ENCODE data around the gene ZNF197. TPM values are rescaled to one million over a fixed set of nuclear protein-coding genes. Genes with fewer than 3 reads are reported as not detected.
A peak's percentile ranks its signal among the peaks of the same experiment; 100 is the strongest.

The ZNF197 gene
- total and polyA plus RNA-seq, 2 of the 13 experiments (the other 11 are each of a cell fraction or from before 2014, with no cell fraction given) = 1.8 to 6.8 TPM

- TF ChIP-seq ZNF557 (CRISPR knock-in tag; IDR thresholded peaks at IDR 0.05) (no peak), ZNF589 (CRISPR knock-in tag; conservative IDR thresholded peaks at IDR 0.05) (no peak), NR1H2 (CRISPR knock-in tag; IDR thresholded peaks at IDR 0.05; ENCODE audit: borderline replicate concordance, low read depth) (no peak), MAFF (IDR thresholded peaks at IDR 0.05; ENCODE audit: low read depth, low read length) (no peak), ETV5 (CRISPR knock-in tag; IDR thresholded peaks at IDR 0.05; ENCODE audit: borderline replicate concordance) (peak; percentile 60; the same call in 1 of the 2 replicates), ZNF431 (CRISPR knock-in tag; IDR thresholded peaks at IDR 0.05; ENCODE audit: borderline replicate concordance, low read depth) (no peak), MAX (IDR thresholded peaks at IDR 0.05) (peak; percentile 56; the same call in 1 of the 2 replicates), ERF (CRISPR knock-in tag; IDR thresholded peaks at IDR 0.05) (0 out of 2 replicates have a peak, but pooled peaks have one; percentile 19), ZNF564 (CRISPR knock-in tag; IDR thresholded peaks at IDR 0.05) (peak; percentile 91), NR2C2 (CRISPR knock-in tag; IDR thresholded peaks at IDR 0.05; ENCODE audit: borderline replicate concordance) (peak; percentile 49)
- TF ChIP-seq, protein P1, sequence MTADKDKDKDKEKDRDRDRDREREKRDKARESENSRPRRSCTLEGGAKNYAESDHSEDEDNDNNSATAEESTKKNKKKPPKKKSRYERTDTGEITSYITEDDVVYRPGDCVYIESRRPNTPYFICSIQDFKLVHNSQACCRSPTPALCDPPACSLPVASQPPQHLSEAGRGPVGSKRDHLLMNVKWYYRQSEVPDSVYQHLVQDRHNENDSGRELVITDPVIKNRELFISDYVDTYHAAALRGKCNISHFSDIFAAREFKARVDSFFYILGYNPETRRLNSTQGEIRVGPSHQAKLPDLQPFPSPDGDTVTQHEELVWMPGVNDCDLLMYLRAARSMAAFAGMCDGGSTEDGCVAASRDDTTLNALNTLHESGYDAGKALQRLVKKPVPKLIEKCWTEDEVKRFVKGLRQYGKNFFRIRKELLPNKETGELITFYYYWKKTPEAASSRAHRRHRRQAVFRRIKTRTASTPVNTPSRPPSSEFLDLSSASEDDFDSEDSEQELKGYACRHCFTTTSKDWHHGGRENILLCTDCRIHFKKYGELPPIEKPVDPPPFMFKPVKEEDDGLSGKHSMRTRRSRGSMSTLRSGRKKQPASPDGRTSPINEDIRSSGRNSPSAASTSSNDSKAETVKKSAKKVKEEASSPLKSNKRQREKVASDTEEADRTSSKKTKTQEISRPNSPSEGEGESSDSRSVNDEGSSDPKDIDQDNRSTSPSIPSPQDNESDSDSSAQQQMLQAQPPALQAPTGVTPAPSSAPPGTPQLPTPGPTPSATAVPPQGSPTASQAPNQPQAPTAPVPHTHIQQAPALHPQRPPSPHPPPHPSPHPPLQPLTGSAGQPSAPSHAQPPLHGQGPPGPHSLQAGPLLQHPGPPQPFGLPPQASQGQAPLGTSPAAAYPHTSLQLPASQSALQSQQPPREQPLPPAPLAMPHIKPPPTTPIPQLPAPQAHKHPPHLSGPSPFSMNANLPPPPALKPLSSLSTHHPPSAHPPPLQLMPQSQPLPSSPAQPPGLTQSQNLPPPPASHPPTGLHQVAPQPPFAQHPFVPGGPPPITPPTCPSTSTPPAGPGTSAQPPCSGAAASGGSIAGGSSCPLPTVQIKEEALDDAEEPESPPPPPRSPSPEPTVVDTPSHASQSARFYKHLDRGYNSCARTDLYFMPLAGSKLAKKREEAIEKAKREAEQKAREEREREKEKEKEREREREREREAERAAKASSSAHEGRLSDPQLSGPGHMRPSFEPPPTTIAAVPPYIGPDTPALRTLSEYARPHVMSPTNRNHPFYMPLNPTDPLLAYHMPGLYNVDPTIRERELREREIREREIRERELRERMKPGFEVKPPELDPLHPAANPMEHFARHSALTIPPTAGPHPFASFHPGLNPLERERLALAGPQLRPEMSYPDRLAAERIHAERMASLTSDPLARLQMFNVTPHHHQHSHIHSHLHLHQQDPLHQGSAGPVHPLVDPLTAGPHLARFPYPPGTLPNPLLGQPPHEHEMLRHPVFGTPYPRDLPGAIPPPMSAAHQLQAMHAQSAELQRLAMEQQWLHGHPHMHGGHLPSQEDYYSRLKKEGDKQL (CRISPR knock-in tag; IDR thresholded peaks at IDR 0.05; ENCODE audit: low read depth) = no peak
- TF ChIP-seq, protein P2, sequence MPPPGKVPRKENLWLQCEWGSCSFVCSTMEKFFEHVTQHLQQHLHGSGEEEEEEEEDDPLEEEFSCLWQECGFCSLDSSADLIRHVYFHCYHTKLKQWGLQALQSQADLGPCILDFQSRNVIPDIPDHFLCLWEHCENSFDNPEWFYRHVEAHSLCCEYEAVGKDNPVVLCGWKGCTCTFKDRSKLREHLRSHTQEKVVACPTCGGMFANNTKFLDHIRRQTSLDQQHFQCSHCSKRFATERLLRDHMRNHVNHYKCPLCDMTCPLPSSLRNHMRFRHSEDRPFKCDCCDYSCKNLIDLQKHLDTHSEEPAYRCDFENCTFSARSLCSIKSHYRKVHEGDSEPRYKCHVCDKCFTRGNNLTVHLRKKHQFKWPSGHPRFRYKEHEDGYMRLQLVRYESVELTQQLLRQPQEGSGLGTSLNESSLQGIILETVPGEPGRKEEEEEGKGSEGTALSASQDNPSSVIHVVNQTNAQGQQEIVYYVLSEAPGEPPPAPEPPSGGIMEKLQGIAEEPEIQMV (CRISPR knock-in tag; IDR thresholded peaks at IDR 0.05; ENCODE audit: low read depth) = no peak
- TF ChIP-seq, protein P3, sequence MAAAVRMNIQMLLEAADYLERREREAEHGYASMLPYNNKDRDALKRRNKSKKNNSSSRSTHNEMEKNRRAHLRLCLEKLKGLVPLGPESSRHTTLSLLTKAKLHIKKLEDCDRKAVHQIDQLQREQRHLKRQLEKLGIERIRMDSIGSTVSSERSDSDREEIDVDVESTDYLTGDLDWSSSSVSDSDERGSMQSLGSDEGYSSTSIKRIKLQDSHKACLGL (CRISPR knock-in tag; IDR thresholded peaks at IDR 0.05) = no peak
- TF ChIP-seq, protein P4, sequence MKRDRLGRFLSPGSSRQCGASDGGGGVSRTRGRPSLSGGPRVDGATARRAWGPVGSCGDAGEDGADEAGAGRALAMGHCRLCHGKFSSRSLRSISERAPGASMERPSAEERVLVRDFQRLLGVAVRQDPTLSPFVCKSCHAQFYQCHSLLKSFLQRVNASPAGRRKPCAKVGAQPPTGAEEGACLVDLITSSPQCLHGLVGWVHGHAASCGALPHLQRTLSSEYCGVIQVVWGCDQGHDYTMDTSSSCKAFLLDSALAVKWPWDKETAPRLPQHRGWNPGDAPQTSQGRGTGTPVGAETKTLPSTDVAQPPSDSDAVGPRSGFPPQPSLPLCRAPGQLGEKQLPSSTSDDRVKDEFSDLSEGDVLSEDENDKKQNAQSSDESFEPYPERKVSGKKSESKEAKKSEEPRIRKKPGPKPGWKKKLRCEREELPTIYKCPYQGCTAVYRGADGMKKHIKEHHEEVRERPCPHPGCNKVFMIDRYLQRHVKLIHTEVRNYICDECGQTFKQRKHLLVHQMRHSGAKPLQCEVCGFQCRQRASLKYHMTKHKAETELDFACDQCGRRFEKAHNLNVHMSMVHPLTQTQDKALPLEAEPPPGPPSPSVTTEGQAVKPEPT (CRISPR knock-in tag; IDR thresholded peaks at IDR 0.05; ENCODE audit: low read depth) = no peak
- TF ChIP-seq, protein P5, sequence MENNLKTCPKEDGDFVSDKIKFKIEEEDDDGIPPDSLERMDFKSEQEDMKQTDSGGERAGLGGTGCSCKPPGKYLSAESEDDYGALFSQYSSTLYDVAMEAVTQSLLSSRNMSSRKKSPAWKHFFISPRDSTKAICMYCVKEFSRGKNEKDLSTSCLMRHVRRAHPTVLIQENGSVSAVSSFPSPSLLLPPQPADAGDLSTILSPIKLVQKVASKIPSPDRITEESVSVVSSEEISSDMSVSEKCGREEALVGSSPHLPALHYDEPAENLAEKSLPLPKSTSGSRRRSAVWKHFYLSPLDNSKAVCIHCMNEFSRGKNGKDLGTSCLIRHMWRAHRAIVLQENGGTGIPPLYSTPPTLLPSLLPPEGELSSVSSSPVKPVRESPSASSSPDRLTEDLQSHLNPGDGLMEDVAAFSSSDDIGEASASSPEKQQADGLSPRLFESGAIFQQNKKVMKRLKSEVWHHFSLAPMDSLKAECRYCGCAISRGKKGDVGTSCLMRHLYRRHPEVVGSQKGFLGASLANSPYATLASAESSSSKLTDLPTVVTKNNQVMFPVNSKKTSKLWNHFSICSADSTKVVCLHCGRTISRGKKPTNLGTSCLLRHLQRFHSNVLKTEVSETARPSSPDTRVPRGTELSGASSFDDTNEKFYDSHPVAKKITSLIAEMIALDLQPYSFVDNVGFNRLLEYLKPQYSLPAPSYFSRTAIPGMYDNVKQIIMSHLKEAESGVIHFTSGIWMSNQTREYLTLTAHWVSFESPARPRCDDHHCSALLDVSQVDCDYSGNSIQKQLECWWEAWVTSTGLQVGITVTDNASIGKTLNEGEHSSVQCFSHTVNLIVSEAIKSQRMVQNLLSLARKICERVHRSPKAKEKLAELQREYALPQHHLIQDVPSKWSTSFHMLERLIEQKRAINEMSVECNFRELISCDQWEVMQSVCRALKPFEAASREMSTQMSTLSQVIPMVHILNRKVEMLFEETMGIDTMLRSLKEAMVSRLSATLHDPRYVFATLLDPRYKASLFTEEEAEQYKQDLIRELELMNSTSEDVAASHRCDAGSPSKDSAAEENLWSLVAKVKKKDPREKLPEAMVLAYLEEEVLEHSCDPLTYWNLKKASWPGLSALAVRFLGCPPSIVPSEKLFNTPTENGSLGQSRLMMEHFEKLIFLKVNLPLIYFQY (CRISPR knock-in tag; IDR thresholded peaks at IDR 0.05; ENCODE audit: borderline replicate concordance) = no peak
Observed at GRCh38 chr3:44624749-44625480, at the start of gene ZNF197 (continued).
